GM23338 (cell line): Measurements from ENCODE around the gene ABI1. TPM values are rescaled to one million over a fixed set of nuclear protein-coding genes. Genes with fewer than 3 reads are reported as not detected.
A peak's percentile ranks its signal among the peaks of the same experiment; 100 is the strongest.
"Not testable (repeated sequence)": the region's sequence is repeated elsewhere in the genome, so short reads cannot be mapped to it uniquely, and the experiment has no call there.

Source experiments
- ATAC-seq: fragments of 200-7000 bp; cut with Tn5 transposase; 3 replicates; pipeline ENCODE4 v1.9.1; 2020
- DNase-seq: peaks from one replicate; pipeline ENCODE4 v3.0.0-alpha.2; 2015; ENCODE audit warnings: low spot score
- H2AFZ ChIP-seq: fragments of 200-600 bp; sonication (generic); 2 replicates; pipeline ENCODE4 v1.8.0; 2016; ENCODE audit warnings: antibody characterized with exemption, mild to moderate bottlenecking, moderate library complexity
- H3F3A ChIP-seq: fragments of 200-600 bp; sonication (generic); replicated peaks from 2 replicates; pipeline ENCODE4 v1.8.0; 2017; ENCODE audit warnings: antibody characterized with exemption, mixed run types, low read depth
- H3K27ac ChIP-seq: fragments of 200-600 bp; sonication (generic); 2 replicates; pipeline ENCODE4 v1.6.1; 2016; ENCODE audit warnings: low read depth
- H3K27me3 ChIP-seq: fragments of 200-600 bp; sonication (generic); 2 replicates; pipeline ENCODE4 v1.8.0; 2016; ENCODE audit warnings: mild to moderate bottlenecking, mixed run types, moderate library complexity; ENCODE audit not compliant: insufficient read depth
- H3K36me3 ChIP-seq: fragments of 200-600 bp; sonication (generic); 2 replicates; pipeline ENCODE4 v1.8.0; 2016; ENCODE audit warnings: mild to moderate bottlenecking; ENCODE audit not compliant: insufficient read depth
- H3K4me1 ChIP-seq: fragments of 200-600 bp; sonication (generic); 2 replicates; pipeline ENCODE4 v1.8.0; 2016; ENCODE audit warnings: mild to moderate bottlenecking, moderate library complexity; ENCODE audit not compliant: insufficient read depth
- H3K4me2 ChIP-seq: fragments of 200-600 bp; sonication (generic); 2 replicates; pipeline ENCODE4 v1.7.1; 2017; ENCODE audit warnings: mixed run types
- H3K4me3 ChIP-seq: fragments of 200-600 bp; sonication (generic); 2 replicates; pipeline ENCODE4 v1.6.1; 2016; ENCODE audit warnings: mixed run types
- H3K79me2 ChIP-seq: fragments of 200-600 bp; sonication (generic); replicated peaks from 2 replicates; pipeline ENCODE4 v1.8.0; 2017; ENCODE audit warnings: mild to moderate bottlenecking; ENCODE audit not compliant: insufficient read depth
- H3K9me2 ChIP-seq: fragments of 200-600 bp; sonication (generic); 2 replicates; pipeline ENCODE4 v1.8.0; 2017; ENCODE audit not compliant: insufficient read depth
- H4K20me1 ChIP-seq: fragments of 200-600 bp; sonication (generic); replicated peaks from 2 replicates; pipeline ENCODE4 v1.8.0; 2017; ENCODE audit warnings: mild to moderate bottlenecking; ENCODE audit not compliant: insufficient read depth
- H3K27ac Mint-ChIP-seq: 2 replicates; pipeline ENCODE4 v1.8.0; 2020; ENCODE audit warnings: inconsistent platforms, mild to moderate bottlenecking, moderate library complexity, mixed read lengths
- H3K27me3 Mint-ChIP-seq: 3 replicates; pipeline ENCODE4 v1.8.0; 2022; ENCODE audit warnings: low read depth, mild to moderate bottlenecking, moderate library complexity, mixed read lengths, inconsistent platforms; ENCODE audit not compliant: insufficient read depth, poor library complexity
- H3K36me3 Mint-ChIP-seq: 3 replicates; pipeline ENCODE4 v1.8.0; 2021; ENCODE audit warnings: low read depth, mild to moderate bottlenecking, inconsistent platforms, moderate library complexity, mixed read lengths
- H3K4me1 Mint-ChIP-seq: 3 replicates; pipeline ENCODE4 v1.8.0; 2020; ENCODE audit warnings: mild to moderate bottlenecking, inconsistent platforms, mixed read lengths
- H3K4me3 Mint-ChIP-seq: 3 replicates; pipeline ENCODE4 v1.8.0; 2021; ENCODE audit warnings: moderate library complexity, mild to moderate bottlenecking, inconsistent platforms, mixed read lengths
- H3K9me3 Mint-ChIP-seq: 3 replicates; pipeline ENCODE4 v1.8.0; 2020; ENCODE audit warnings: moderate library complexity, mild to moderate bottlenecking, inconsistent platforms, mixed read lengths
- EZH2phosphoT487 ChIP-seq: fragments of 200-600 bp; sonication (generic); IDR thresholded peaks from one replicate; pipeline ENCODE4 v1.8.1; 2018; ENCODE audit warnings: antibody characterized with exemption; ENCODE audit not compliant: unreplicated experiment
- JUNB ChIP-seq: IDR thresholded peaks from one replicate; pipeline ENCODE4 v1.6.1; 2016; ENCODE audit warnings: antibody characterized with exemption; ENCODE audit not compliant: unreplicated experiment
- REST ChIP-seq: IDR thresholded peaks from one replicate; pipeline ENCODE4 v1.6.1; 2018; ENCODE audit warnings: antibody characterized with exemption; ENCODE audit not compliant: unreplicated experiment
- ZNF331 ChIP-seq: fragments of 250-450 bp; sonication (Bioruptor Pico); IDR thresholded peaks from 2 replicates; pipeline ENCODE4 v1.5.0; 2020; ENCODE audit warnings: low read depth, mild to moderate bottlenecking, moderate library complexity
- polyA plus RNA-seq: library from polyadenylated mRNA; unstranded; fragments of >200 nt; fragmentation: Nextera tagmentation; extraction: Ambion mirVana; gene quantifications from 2 replicates; pipeline ENCODE4 v1.2.1, GENCODE V29; 2016
- total RNA-seq: library from RNA; depleted of rRNA; stranded (reverse); fragments of >200 nt; shearing (Covaris generic); gene quantifications from 2 replicates; pipeline ENCODE4 v1.2.3, GENCODE V29; 2014

ABI1 gene
- total and polyA plus RNA-seq, 2 experiments from 2014 or later: 22.3 to 30.7 TPM

- no peak for TF ChIP-seq REST
- TF ChIP-seq ZNF331 (CRISPR knock-in tag): no peak
- no peak for TF ChIP-seq EZH2phosphoT487
Measured at GRCh38 chr10:26858707-26859034, 2.1 kb downstream of the ABI1 start (continued).

- no peak for ATAC-seq
- no peaks in the 10 kb centered on the region for H3K9me2 ChIP-seq
- no peak overlapping the region for H2AFZ ChIP-seq
- H3K4me2 ChIP-seq: peak overlapping the region; percentile 96
- no peak overlapping the region for H3K27ac ChIP-seq
- H3F3A ChIP-seq: no peaks in the 10 kb centered on the region
- no peak for TF ChIP-seq JUNB
- H3K9me3 Mint-ChIP-seq: no peaks in the 10 kb centered on the region
- peaks cover 21% of the 10 kb centered on the region for H3K4me1 Mint-ChIP-seq
- peaks cover 5% of the 10 kb centered on the region for H3K27me3 Mint-ChIP-seq
- H4K20me1 ChIP-seq: peaks cover 29% of the 10 kb centered on the region; the same call in 1 of the 2 replicates
- DNase-seq: peak; percentile 33
- peak overlapping the region; percentile 97 for H3K4me3 Mint-ChIP-seq
- peaks cover 21% of the 10 kb centered on the region for H3K4me1 ChIP-seq
- peaks cover 71% of the 10 kb centered on the region for H3K79me2 ChIP-seq
- H3K27ac Mint-ChIP-seq: peak overlapping the region; percentile 68
- no peaks in the 10 kb centered on the region for H3K36me3 ChIP-seq
- H3K36me3 Mint-ChIP-seq: peaks cover 3% of the 10 kb centered on the region; the same call in 2 of the 3 replicates
- no peaks in the 10 kb centered on the region for H3K27me3 ChIP-seq
- H3K4me3 ChIP-seq: peak overlapping the region; percentile 92
Measured at GRCh38 chr10:26857991-26858706, 2.6 kb downstream of the ABI1 start.

- H3K27ac ChIP-seq: not testable (repeated sequence)
Measured at GRCh38 chr10:26857553-26857952, 3.2 kb downstream of the ABI1 start.

More at GRCh38 chr10:26857553-26857952, 3.2 kb downstream of the ABI1 start:
- not testable (repeated sequence) for H3K4me2 ChIP-seq, H2AFZ ChIP-seq, H3K36me3 Mint-ChIP-seq, DNase-seq, H3K4me3 Mint-ChIP-seq, H3F3A ChIP-seq, H3K9me3 Mint-ChIP-seq, H3K27ac Mint-ChIP-seq, H3K27me3 ChIP-seq, H3K9me2 ChIP-seq, H3K36me3 ChIP-seq, ATAC-seq, H3K4me3 ChIP-seq, H3K27me3 Mint-ChIP-seq
- H3K79me2 ChIP-seq: peaks cover 77% of the 10 kb centered on the region
- H4K20me1 ChIP-seq: peaks cover 31% of the 10 kb centered on the region; the same call in 1 of the 2 replicates
- H3K4me1 Mint-ChIP-seq: peaks cover 21% of the 10 kb centered on the region
- peaks cover 21% of the 10 kb centered on the region for H3K4me1 ChIP-seq
